HEK293T (cell line): ENCODE data around the gene DMD.

Source experiments
- CTCF ChIA-PET: fragments of 350-600 bp; formaldehyde crosslinking; extraction: SDS; loops from one replicate; lab custom pipeline; 2021; ENCODE audit warnings: antibody characterized with exemption, inconsistent platforms; lab: Yijun Ruan, JAX
- POLR2A ChIA-PET: fragments of 350-600 bp; formaldehyde crosslinking; extraction: SDS; loops from one replicate; lab custom pipeline; 2020; ENCODE audit warnings: antibody characterized with exemption, inconsistent platforms; lab: Yijun Ruan, JAX
- DNase-seq: peaks from one replicate; pipeline ENCODE4 v3.0.0; 2012; ENCODE audit warnings: mixed read lengths; ENCODE audit errors: extremely low spot score
- ARNT ChIP-seq: fragments of 450-650 bp; IDR thresholded peaks from 2 replicates; pipeline ENCODE4 v1.6.1; 2017; ENCODE audit warnings: mild to moderate bottlenecking
- BHLHE40 ChIP-seq: fragments of 450-650 bp; IDR thresholded peaks from 2 replicates; pipeline ENCODE4 v1.6.1; 2016; ENCODE audit warnings: mild to moderate bottlenecking, moderate library complexity, borderline replicate concordance
- CTBP1 ChIP-seq: fragments of 450-650 bp; IDR thresholded peaks from 2 replicates; pipeline ENCODE4 v1.6.1; 2016; ENCODE audit warnings: borderline replicate concordance
- ELF4 ChIP-seq: fragments of 450-650 bp; IDR thresholded peaks from 2 replicates; pipeline ENCODE4 v1.6.1; 2017; ENCODE audit warnings: antibody characterized with exemption
- FOXA1 ChIP-seq: fragments of 450-650 bp; IDR thresholded peaks from 2 replicates; pipeline ENCODE4 v1.6.1; 2016; ENCODE audit warnings: mild to moderate bottlenecking
- FOXK2 ChIP-seq: fragments of 450-650 bp; IDR thresholded peaks from 2 replicates; pipeline ENCODE4 v1.6.1; 2016; ENCODE audit warnings: mild to moderate bottlenecking
- FOXM1 ChIP-seq: fragments of 450-650 bp; IDR thresholded peaks from 2 replicates; pipeline ENCODE4 v1.6.1; 2017; ENCODE audit warnings: mild to moderate bottlenecking, borderline replicate concordance
- HDGF ChIP-seq: fragments of 450-650 bp; IDR thresholded peaks from 2 replicates; pipeline ENCODE4 v1.6.1; 2017; ENCODE audit warnings: antibody characterized with exemption, borderline replicate concordance
- L3MBTL2 ChIP-seq: fragments of 450-650 bp; conservative IDR thresholded peaks from 2 replicates; pipeline ENCODE4 v1.6.1; 2016; ENCODE audit warnings: mild to moderate bottlenecking
- LEF1 ChIP-seq: fragments of 450-650 bp; IDR thresholded peaks from 2 replicates; pipeline ENCODE4 v1.6.1; 2017; ENCODE audit warnings: mild to moderate bottlenecking, borderline replicate concordance
- NFRKB ChIP-seq: fragments of 450-650 bp; IDR thresholded peaks from 2 replicates; pipeline ENCODE4 v1.6.1; 2016; ENCODE audit warnings: mild to moderate bottlenecking, moderate library complexity
- SP1 ChIP-seq: fragments of 450-650 bp; IDR thresholded peaks from 2 replicates; pipeline ENCODE4 v1.6.1; 2017
- SUZ12 ChIP-seq: fragments of 450-650 bp; IDR thresholded peaks from 2 replicates; pipeline ENCODE4 v1.6.1; 2016; ENCODE audit warnings: mild to moderate bottlenecking
- TARDBP ChIP-seq: fragments of 450-650 bp; IDR thresholded peaks from 2 replicates; pipeline ENCODE4 v1.6.1; 2016
- ZNF384 ChIP-seq: fragments of 450-650 bp; IDR thresholded peaks from 2 replicates; pipeline ENCODE4 v1.6.1; 2016
- TF ChIP-seq, protein P1 (sequence below): fragments of 450-650 bp; IDR thresholded peaks from 2 replicates; pipeline ENCODE4 v1.6.1; 2016

Gene DMD

GRCh38 chrX:31071262-31071661, 2140.1 kb downstream of the DMD start:
- no peak for DNase-seq
- ChIA-PET CTCF (no interaction called here), POLR2A (no interaction called here)
- TF ChIP-seq, protein P1, sequence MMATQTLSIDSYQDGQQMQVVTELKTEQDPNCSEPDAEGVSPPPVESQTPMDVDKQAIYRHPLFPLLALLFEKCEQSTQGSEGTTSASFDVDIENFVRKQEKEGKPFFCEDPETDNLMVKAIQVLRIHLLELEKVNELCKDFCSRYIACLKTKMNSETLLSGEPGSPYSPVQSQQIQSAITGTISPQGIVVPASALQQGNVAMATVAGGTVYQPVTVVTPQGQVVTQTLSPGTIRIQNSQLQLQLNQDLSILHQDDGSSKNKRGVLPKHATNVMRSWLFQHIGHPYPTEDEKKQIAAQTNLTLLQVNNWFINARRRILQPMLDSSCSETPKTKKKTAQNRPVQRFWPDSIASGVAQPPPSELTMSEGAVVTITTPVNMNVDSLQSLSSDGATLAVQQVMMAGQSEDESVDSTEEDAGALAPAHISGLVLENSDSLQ: no peak
- TF ChIP-seq TARDBP (no peak), BHLHE40 (no peak), SP1 (no peak), CTBP1 (no peak), HDGF (no peak), LEF1 (no peak), FOXM1 (no peak), SUZ12 (no peak), FOXA1 (no peak), ELF4 (no peak), FOXK2 (no peak), ZNF384 (no peak), ARNT (no peak), NFRKB (no peak), L3MBTL2 (no peak)

- ChIA-PET CTCF (no interaction called here), POLR2A (no interaction called here)
- TF ChIP-seq SUZ12: no peak
- TF ChIP-seq BHLHE40: no peak
- TF ChIP-seq ZNF384: no peak
- no peak for TF ChIP-seq ARNT
- TF ChIP-seq NFRKB: no peak
- TF ChIP-seq CTBP1: no peak
- no peak for TF ChIP-seq L3MBTL2
- TF ChIP-seq TARDBP: no peak
- no peak for DNase-seq
Observed at GRCh38 chrX:31070057-31070468, 2141.3 kb downstream of the DMD start.
